ENCODE results near the gene DIS3L2.

Gene DIS3L2

DNA sequence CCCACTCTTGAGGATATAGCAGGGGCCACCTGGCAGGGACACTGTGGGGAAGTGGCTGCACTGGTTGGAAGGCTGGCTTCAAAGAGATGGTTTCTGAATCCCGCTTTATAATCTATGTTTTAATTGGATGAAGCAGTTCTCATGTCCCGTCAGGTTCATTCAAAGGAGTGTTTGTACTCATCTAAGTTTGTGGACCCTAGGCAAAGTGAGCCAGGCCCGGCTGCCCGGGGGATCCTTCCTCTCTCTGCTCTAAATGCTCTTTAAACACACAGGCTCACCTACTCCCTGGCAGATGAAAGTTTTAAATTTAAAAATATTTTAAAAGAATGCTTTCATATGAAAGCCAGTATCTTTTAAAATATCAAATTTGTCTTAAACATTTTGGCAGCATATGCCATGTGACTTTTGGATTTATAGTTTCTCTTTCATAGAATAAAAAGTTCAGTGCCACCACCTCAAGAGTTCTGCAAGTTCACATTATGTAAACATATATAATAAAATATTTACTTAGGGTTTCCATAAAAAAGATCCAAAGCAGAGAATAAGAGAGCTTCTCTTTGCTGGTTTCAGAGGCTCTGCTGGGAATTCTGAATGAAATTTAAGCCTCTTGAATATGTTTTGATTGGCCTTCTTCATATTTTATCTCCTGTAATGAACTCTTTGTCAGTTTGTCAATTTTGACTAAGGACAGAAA, 273.6 kb downstream of the DIS3L2 start:
- FAIRE-seq, result no peak

DNA sequence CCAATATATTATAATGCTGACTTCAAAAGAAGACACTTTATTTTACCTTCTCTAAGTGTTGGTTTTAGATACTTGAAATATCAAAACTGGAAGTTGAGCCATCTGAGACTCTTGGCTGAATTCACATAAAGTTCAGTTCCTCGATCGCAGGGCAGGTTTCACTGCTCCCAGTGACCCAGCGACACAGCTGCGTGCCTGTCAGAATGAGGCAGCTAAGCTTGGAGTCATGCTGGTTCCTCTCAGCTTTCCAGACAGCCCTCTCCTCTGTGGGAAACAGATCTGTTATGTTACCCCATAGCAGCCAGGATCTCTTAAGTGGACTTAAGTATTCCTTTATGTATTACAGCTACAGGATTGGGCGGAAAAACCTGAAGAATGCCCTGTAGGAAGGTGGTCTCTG, 274.2 kb downstream of the DIS3L2 start:
- FAIRE-seq, result no peak

DNA sequence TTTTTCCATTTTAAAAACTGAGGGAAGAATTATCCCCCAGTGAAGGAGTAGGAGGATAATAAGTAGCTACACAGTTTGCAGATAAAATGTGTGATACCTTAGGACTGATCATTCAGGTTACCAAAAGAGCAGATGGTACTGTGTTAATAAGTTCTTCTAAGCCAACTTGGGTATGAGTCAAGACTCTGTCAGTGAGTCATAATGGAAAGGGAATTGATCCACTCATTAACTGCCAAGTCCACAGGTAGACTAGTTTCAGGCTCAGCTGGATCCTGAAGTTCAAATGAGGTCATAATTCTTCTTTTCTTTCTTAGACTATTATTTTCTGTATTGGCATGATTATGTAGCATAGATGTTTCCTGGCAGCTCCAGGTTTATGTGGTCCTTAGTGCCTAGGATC, 274.7 kb downstream of the DIS3L2 start:
- FAIRE-seq, result no peak

DNA sequence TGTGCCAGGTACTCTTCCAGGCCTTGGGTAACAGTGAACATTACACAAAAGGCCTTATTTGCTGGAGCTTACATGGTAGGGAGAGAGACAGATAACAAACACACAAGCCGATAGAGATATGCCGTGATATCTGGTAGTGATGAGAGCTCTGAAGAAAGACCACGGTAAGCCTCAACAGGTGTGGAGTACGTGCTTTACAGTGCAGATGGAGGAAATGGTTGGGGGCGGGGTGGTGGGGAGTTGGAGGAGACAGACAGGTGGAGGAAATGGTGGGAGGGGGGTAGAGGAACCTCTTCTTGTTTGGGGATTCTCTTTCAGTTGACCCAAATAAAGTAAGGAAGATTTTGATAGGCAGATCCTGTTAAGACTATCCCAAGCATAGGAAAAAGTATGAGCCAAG, 276.0 kb downstream of the DIS3L2 start:
- FAIRE-seq, result no peak

DNA sequence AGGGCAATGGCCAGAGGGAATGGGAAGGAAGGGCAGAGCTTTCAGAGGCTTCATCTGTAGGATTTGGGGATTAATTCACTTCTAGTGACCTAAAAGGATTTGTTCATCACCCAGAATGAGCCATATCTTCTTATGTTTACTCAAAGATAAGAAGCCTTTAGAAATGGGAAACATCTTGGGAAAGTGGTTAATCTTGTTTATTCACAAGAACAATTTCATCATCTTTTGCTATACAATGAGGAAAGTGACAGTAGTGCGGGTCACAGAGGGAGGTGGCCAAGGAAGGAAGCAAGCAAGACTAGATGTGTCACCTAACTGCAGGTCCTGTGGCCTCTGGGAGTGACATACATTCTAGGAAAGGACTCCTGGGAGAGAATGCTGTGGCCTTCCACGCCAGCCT, 276.6 kb downstream of the DIS3L2 start:
- no peak for FAIRE-seq

DNA sequence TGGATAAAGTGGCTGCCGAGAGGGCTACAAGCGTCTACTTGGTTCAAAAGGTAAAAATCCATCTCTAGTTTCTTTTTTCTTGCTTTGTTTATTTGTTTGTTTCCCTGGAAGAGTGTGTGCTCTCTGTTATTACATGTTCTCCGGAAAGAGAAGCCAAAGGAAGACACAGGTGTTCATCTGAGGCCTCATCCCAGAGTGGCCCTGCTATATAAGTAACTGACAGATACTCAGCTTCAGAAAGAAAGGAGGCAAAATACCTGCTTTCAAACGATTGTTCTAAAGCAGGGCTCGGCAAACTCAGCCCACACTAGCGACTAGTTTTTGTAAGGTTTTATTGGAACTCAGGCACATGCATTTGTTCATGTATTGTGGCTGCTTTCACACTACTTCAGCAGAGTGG, 277.1 kb downstream of the DIS3L2 start:
- FAIRE-seq, result no peak

DNA sequence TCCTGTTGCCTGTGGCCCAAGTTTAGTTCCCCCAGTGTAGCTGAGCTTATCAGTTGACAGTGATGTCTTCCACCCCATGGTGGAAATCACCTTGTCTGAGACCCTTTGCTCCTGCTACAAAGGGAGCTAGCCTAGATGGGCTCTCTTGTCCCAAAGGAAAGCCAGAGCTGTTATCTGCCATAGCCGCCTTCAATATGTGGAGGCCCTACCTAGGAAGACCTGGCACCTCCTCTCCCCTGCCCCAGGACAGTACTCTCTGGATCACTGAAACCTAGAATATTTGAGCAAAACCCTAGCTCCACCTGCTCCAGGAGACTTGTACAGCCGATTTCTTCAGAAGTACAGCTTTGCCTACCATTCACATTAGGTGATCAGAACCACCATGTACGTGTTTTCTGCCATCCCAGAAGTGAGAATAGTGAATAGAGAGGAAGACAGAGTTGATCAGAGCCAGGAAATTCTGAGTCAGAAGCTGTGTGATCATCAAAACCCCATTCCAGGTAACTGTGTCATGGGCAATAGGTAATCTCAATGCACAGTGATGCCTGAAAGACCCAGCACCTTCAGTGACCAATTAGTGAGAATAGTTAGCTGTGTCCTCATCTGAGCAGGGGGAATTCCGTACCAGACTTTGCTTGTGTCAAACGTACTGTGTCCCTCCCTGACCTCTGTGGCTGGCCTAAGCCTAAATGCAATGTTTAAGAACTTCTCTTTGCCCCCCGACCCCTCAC, 278.6 kb downstream of the DIS3L2 start:
- no peak for FAIRE-seq

DNA sequence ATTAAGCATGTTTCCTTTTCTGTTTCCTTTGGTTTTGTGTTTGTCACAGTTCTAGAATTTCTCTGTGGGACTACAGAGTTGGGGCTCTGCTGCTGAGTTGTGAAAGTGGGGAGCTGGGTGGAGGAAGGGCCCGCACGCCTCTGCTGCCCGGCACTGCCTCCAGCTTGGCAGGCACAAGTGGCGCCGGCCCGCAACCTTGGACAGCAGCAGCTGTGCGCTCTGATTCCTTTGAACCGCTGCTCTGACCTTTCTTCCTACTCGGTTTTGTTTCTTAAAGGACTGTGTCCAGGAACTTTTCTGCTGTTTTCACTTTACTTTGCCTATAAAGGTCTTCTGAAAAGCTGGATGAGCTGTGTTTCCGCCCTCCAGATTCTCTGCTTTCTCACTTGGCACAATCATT, 279.4 kb downstream of the DIS3L2 start:
- no peak for FAIRE-seq

DNA sequence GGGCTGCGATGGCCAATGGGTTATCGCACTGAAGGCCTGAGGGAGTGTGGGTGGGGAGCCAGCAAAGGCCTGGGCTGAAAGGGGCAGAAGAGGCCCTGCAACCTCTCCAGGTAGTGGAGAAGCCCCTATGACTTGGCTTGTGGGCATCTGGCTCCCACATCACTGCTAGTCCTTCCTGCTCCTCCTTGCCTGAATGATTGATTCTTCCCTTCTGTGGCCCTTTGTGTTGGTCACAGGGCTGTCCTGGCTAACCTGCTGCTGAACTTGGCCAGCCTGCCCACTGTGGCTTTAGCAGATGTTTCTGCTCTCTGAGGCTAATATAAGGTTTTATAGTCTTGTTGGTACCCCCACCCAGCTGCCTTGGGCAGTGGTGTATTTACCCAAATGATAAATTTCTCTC, 280.8 kb downstream of the DIS3L2 start:
- FAIRE-seq, result no peak

DNA sequence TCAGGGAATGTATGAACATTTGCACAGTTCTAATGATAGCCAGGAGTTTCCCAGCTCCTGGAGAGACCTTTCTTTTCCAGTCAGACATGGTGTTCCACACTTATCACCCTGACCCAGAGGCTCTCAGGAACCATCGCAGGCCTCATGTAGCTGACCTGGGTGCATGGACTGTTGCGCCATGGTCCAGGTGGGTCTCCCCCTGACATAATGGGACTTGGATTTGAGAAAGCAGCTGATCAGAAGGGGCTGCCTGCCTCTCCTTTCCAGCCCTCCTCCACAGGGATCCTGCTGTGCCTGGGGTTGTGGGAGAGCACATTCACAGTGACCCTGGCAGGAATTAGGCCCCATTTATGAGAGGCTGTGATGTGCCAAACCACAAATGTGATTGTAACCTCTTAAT, 283.6 kb downstream of the DIS3L2 start:
- FAIRE-seq, result no peak

DNA sequence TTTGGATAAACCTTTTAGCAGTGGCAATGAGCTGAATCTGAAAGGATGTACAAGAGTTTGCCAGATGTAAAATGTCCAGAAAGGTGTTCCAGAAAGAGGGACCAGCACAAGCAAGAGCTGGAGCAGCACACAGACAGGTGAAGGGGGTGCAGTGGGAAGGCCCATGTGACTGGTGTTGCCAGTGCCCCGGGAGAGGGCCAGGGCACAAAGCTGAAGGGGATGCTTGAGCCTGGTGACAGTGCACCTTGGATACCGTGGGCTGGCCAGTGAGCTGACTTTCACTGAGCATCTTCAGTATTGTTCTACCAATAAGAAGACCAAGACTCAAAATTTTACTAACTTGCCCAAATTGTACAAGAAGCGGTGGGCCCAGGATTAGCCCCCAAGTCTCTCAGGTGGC, 284.7 kb downstream of the DIS3L2 start:
- FAIRE-seq, result no peak

DNA sequence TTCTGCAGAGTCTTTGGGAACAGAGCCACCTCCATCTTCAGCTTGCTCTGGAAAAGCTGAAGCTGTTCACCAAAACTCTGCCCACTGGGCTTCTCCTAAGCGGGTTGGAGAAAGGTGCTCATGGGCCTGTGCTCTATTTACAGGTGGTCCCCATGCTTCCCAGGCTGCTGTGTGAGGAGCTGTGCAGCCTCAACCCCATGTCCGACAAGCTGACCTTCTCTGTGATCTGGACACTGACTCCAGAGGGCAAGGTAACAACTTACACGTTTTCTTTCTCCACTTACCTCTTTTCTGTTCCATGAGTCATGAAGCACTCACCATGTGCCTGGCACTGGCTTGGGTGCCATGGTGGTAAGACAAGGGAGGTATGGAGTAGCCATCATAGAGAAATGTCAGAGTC, 287.6 kb downstream of the DIS3L2 start:
- no peak for FAIRE-seq

DNA sequence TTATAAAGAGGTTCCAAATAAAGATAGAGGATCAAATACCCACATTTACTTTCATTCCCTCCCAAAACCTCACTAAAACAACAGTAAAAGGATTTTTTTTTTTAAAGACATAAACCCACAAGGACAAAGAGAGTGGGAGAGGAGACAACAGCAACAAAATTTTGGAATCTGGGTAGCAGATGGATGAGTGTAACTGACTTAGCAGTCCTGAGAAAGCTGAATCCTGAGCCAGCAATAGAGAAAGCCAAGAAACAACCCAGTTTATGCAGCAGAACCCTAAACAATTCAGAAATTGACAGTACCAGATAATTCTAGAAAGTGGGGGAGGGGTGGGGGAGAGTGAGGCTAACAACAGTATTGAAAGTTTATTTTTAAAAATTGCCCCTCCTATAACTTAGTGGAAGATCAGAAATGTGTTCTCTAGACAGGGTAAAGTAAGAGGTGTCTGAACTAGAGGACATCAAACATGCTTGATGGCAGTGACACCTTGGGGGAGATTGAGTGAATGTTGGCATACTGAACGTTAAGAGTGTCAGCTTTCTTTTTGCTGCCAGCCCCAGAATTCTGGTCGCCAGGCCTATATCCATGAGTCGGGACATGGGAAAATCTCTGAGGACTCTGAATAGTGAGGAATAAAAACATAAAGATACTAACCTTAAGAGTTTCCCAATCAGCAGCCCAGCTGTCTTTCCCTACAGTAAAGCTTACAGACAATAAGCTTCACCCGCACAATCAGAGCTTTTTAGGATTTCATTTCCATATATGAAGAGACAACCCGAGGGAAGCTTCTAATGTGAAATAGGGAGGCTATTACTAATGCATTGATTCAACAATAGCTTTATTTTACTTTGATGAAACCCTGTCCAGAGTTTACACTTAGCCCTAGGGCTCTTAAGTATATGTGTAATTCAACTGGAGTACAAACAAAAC, 289.0 kb downstream of the DIS3L2 start:
- FAIRE-seq, result no peak

DNA sequence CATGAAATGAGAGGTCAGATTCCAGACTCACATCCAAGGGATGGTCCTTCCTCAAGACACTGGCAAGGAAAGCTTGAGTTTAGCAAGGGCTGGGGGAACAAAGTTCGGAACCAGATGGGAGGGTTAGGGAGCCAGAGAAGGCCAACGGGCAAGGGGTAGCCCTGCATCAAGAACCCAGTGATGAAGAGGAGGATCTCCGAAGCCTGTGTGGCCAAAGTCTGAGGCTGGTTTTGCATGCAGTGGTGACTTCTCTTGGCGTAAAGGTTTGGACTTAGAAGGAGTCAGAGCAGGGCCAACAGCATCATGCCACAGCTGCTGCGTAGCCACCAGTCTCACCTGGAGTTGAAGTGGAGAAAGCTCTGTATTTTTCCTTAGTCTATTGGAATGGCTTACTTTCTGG, 293.5 kb downstream of the DIS3L2 start:
- FAIRE-seq, result no peak

DNA sequence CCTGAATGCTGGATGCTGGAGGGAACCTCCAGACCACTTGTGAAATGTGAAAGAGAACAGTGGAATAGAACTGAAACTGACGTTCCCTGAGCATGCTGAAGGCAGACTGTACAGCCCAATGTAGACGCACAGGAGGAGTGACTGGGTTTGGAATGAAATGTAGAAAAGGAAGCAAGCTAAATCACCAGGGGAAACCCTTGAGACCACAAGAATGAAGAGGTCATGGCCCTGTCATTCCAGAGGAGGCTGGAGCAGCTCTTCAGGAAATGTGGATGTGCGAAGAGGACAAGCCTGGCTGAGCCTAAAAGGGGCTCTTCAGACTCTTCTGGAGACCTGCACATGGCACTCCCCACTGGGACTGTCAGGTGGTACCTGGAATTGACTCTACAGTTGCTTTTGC, 298.6 kb downstream of the DIS3L2 start:
- no peak for FAIRE-seq

DNA sequence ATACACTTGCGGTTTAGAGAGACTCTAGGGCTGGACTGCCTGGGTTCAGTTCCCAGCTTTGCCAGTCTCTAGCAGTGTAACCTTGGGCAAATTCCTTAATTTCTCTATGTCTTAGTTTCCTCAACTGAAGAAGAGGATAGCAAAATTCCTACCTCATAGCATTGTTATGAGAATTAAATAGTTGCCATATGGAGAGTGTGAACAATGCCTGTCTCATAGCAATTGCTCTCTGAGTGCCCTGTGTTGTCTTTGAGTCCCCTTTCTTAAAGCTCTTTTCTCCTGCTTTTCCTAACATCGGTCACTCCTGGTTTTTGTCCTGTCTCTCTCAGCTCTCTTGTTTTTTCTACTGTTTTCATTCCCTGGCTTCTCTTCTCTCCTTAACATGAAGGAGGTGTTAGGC, 300.3 kb downstream of the DIS3L2 start:
- no peak for FAIRE-seq

DNA sequence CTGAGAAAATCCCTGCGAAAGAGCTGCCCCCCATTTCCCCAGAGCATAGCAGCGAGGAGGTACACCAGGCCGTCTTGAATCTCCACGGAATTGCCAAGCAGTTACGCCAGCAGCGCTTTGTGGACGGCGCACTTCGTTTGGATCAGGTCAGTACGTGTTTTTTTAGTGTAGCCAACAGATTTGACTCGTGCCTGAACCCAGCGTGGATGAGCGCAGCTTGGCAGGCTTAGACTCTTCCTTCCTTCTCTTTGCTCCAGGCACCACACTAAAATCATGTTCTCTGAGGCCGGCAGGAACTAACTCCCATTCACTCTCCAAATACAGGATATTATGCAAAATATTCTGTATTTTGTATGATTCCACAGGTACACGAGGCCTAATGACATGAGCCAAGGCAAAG, 301.8 kb downstream of the DIS3L2 start:
- FAIRE-seq, result no peak

DNA sequence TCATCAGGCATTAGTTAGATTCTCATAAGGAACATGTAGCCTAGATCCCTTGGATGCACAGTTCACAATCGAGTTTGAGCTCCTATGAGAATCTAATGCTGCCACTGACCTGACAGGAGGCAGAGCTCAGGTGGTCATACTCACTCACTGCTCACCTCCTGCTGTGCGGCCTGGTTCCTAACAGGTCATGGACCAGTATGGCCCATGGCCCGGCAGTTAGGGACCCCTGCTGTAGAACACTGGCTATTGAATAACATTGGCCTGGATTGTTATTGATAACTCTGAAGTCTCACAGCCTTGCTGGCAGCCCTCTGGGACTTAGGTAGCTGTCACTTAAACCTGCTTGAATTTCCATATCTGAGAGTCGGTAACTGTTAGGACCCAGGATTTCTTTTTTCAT, 302.6 kb downstream of the DIS3L2 start:
- no peak for FAIRE-seq

DNA sequence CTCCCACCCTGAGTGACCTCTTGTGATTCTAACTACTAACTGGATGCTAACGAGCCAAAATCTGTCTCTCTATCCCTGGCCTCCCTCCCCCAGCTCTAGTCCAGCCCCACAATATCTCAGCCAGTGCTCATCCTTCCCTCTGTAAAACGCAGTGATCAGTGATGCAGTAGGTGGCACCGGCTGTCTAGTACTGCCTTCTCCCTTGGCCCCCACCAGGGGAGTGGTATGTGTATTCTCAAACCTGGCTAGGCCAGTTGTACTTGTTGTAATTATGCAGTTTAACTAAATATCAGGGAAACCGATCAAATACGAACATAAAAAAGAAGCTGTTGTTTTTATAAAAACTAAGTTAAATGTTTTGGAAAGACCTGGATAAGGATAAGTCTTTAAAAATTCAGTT, 303.8 kb downstream of the DIS3L2 start:
- FAIRE-seq, result no peak

DNA sequence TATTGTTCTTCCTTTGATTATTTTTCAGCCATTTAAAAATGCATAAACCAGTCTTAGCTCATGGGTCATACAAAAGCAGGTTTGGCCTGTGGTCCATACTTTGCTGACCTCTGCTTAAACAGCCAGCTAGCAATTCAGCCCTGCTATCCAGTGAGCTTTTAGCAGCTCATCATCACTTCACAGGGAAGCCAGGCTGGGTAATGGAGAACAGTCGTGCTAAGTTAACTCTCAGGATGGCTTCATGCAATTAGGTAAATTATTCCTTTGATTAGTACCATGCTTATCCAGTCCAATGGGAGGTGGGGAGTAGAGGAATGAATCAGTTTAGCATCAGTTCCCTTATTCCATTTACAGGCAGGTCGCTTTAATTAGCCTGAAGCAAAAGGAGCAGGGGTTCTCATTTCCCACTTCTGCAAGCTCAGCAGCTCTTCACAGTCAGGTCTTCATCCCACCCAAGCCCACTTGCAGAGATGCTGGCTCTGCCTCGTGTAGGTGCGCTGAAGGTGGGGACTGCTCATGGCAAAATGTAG, 307.2 kb downstream of the DIS3L2 start:
- no peak for FAIRE-seq

DNA sequence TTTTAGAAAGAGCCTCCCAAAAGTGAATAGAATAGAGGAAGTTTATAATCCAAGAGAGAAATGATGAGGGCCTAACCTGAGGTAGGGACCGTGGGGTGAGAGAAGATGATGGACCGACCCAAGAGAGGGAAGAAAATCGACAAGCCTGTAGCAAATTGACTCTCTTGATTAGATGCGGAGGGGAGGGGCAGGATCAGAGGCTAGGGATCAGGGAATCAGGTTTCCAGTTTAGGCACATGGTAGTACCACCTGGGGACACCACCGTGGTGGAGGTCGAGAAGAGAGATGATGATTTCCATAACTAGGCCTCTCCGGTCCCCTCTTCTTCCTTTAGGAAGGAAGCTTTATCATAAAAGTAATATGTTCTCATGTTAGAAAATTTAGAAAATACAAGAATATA, 308.4 kb downstream of the DIS3L2 start:
- FAIRE-seq, result no peak

DNA sequence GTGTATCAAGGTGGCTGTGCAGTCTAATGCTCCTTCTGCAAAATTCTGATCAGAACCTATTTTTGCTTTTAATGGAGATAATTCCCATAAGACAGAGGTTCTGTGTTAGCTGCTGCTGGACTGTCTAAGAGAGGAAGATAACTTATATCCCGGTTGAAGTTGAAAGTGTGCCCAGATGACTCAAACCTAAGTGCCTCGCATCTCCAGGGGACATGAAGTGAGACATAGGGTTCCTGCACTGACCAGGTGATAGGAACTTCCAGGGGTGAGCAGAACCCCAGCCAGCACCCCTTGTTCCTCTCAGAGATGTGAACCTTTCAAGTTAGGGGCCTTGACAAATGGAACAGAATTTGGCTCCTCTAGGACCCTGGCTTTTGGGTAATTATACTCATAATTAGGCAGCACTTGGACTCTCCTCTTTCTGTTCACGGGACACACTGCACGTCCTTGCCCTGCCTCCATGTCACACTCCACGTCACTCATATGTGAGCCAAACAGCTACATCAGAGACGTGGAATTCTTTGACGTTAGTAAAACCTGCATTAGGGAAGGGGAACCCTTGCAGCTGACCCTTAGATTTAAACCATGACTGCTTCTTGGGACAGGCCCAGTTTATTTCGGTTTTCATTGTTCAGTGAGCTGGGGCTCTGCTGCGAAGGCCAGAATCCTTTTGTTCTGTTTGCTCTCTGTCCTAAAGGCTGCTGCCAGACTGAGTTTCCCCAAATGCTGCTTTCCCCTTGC, 312.6 kb downstream of the DIS3L2 start:
- FAIRE-seq, result no peak

DNA sequence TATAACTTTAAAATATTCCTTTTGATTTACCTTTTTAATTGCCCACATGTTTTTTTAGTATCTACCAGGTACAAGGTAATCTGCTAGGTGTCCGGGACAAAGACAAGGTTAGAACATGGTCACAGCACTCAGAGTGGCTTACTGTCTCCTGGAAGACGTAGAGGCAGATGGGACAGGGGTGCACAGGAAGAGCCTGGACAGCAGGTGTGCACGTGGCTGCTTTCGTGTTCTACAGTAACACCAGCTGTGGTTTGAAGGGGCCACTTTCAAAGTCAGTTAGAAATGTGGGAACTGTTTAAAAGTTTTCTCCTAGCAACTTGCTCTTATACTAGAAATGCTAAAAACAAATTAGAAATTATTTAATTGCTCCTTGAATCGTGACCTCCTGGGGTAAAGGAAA, 314.2 kb downstream of the DIS3L2 start:
- FAIRE-seq, result no peak
